Fibroblast of mammary gland (primary cell): ENCODE measurements around the gene DTX1.
"Not testable (repeated sequence)": the region's sequence is repeated elsewhere in the genome, so short reads cannot be mapped to it uniquely, and the experiment has no call there.

Source experiments
- DNase-seq: peaks from one replicate; pipeline ENCODE4 v3.0.0-alpha.2; 2010; ENCODE audit warnings: low read depth
- H3K4me3 ChIP-seq: 2 replicates; pipeline ENCODE4 v1.5.1; 2011; ENCODE audit warnings: low read depth, mild to moderate bottlenecking, low read length, moderate library complexity; ENCODE audit not compliant: control insufficient read depth
- TF ChIP-seq, protein P1 (sequence below): conservative IDR thresholded peaks from 2 replicates; pipeline ENCODE4 v1.5.1; 2011; ENCODE audit warnings: low read depth, low read length, inconsistent platforms; ENCODE audit not compliant: control insufficient read depth, insufficient read depth

The DTX1 gene

DNA sequence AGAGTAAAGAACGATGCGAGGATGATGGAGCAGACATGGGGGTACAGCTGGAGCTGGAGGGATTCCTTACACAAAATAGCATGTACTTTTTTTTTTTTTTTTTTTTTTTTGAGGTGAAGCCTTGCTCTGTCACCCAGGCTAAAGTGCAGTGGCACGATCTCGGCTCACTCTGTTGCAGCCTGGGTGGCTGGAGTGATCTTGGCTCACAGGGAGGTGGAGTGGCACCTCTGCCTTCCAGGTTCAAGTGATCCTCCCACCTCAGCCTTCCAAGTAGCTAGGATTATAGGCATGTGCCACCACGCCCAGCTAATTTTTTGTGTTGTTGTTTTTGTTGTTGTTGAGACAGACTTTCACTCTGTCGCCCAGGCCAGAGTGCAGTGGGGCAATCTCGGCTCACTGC, 84.2 kb downstream of the DTX1 start:
- TF ChIP-seq, protein P1, sequence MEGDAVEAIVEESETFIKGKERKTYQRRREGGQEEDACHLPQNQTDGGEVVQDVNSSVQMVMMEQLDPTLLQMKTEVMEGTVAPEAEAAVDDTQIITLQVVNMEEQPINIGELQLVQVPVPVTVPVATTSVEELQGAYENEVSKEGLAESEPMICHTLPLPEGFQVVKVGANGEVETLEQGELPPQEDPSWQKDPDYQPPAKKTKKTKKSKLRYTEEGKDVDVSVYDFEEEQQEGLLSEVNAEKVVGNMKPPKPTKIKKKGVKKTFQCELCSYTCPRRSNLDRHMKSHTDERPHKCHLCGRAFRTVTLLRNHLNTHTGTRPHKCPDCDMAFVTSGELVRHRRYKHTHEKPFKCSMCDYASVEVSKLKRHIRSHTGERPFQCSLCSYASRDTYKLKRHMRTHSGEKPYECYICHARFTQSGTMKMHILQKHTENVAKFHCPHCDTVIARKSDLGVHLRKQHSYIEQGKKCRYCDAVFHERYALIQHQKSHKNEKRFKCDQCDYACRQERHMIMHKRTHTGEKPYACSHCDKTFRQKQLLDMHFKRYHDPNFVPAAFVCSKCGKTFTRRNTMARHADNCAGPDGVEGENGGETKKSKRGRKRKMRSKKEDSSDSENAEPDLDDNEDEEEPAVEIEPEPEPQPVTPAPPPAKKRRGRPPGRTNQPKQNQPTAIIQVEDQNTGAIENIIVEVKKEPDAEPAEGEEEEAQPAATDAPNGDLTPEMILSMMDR, result no peak
- no peak overlapping the region for H3K4me3 ChIP-seq
- no peak for DNase-seq

DNA sequence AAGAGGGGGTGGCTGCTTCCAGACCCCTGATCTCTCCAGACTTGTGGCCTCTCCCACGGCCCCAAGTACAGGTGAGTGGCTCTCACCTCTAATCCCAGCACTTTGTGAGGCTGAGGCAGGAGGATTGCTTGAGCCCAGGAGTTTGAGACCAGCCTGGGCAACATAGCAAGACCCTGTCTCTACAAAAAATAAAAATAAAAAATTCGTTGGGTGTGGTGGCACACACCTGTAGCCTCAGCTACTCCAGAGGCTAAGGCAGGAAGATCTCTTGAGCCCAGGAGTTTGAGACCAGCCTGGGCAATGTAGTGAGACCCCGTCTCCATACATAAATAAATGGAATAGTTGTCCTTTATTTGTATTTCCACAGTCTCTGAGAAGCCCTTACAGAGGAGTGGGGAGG, 85.2 kb downstream of the DTX1 start:
- DNase-seq, H3K4me3 ChIP-seq: not testable (repeated sequence)

DNA sequence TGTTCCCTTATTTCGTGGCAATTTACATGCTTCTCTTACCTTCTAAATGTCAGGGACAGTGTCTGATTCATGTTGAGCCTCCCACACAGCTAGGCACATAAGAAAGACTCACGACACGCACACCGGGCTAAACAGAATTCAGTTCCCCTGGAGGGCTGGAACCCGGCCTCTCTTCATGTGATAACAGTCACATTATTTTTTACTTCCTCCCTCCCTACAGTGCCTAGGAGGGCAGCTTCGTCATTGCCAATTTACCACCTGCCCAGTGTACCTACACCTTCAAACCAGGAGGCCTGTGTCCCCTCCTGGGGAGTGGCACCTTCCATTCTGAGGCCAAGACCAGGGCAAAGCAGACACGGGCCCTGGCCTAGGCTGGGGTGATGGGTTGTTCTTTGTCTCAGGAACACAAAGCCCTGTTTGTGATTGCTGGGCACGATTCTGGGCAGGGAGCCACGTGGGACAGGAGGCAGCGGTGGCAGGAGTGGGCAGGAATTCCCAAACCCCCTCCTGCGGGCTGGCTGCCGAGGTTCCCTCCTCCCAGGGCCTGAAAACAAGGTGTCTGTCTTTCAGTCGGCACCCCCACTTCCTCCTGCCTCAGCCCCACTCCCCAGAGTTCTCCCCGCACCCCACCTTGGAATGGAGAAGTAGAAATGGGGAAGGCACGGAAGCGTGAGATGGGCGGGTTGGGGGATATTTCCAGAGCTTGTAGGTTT, 85.8 kb downstream of the DTX1 start:
- no peak overlapping the region for H3K4me3 ChIP-seq
- TF ChIP-seq, protein P1, result no peak
- DNase-seq, result no peak

DNA sequence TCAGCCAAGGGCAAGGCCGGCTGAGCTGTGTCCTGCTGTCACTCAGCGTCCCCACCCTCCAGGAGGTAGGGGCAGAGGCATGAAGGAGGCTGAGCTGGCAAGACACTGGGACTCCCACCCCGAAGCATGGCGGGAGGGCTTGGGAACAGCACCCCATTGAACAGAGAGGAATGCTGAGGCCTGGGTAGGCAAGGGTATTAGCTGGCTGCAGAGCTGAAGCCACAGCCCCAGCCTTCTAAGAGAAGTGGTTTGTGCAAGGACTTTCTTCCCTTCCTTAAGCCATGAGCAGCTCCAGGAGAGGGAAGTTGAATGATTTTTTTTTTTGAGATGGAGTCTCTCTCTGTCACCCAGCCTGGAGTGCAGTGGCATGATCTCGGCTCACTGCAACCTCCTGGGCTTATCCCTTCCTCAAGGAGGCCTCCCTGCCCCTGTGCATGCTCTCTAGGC, 86.4 kb downstream of the DTX1 start:
- H3K4me3 ChIP-seq, result no peak overlapping the region
- TF ChIP-seq, protein P1, result no peak
- DNase-seq, result no peak

DNA sequence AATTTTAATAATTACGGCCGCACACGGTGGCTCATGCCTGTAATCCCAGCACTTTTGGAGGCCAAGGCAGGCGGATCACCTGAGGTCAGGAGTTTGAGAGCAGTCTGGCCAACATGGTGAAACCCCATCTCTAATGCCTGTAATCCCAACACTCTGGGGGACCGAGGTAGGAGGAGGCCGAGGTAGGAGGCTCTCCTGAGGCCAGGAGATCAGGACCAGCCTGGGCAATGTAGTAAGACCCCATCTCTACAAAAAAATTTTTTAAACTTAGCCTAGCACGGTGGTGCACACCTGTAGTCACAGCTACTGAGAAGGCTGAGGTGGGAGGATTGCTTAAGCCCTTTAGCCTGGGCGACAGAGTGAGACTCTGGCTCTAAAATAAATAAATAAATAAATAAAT, 87.4 kb downstream of the DTX1 start:
- TF ChIP-seq, protein P1, result no peak
- no peak for DNase-seq

DNA sequence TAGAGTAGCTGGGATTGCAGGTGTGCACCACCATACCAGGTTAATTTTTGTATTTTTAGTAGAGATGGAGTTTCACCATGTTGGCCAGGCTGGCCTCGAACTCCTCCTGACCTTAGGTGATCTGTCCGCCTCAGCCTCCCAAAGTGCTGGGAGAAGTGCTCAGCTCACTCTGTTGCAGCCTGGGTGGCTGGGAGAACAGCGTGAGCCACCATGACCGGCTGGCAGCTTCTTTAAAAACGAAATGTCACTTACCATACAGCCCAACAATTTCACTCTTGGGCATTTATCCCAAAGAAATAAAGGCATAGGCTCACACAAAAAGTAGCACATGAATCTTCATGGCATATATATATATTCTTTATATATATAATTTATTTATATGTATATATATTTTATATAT, 88.3 kb downstream of the DTX1 start:
- no peak overlapping the region for H3K4me3 ChIP-seq
- TF ChIP-seq, protein P1, result no peak
- no peak for DNase-seq

More for the DNA sequence above, 87.4 kb downstream of the DTX1 start:
- no peak overlapping the region for H3K4me3 ChIP-seq

DNA sequence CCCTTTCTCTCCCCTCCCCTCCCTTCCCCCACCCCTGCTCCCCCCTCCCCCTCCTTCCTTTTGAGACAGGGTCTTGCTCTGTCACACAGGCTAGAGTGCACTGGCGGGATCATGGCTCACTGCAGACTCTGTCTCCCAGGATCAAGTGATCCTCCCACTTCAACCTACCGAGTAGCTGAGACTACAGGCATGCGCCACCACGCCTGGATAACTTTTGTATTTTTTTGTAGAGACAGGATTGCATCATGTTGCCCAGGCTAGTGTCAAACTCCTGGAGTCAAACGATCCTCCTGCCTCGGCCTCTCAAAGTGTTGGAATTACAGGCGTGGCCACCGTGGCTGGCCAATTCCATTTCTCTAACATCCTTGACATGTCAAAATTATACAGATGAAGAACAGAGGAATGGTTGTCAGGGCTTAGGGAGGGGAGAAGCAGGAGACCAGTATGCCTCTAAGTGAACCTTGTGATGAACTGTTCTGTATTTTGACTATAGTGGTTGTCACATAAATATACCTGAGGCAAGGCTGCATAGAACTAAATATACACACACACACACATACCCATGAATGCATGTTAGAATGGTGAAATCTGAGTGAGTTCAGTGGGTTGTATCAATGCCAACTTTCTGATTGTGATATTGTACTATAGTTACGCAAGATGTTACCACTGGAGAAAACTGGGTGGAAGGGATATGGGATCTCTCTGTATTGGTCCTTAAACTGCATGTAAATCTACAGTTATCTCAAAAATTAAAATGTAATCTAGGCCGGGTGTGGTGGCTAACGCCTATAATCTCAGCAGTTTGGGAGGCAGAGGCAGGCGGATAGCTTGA, 89.4 kb downstream of the DTX1 start:
- TF ChIP-seq, protein P1, result no peak
- no peak overlapping the region for H3K4me3 ChIP-seq
- peak; percentile 45 for DNase-seq
